ENCODE results near the gene AP2A2.
A peak's percentile ranks its signal among the peaks of the same experiment; 100 is the strongest.

The AP2A2 gene

GRCh38 chr11:967995-968751 is 42.5 kb downstream of the AP2A2 start:
- Histone ChIP-seq H3K9ac (ENCODE audit: low read depth, low read length, poor library complexity, severe bottlenecking) (no peak overlapping the region), H3K79me2 (ENCODE audit: insufficient read depth, low read length) (peaks cover 47% of the 10 kb centered on the region), H2AFZ (ENCODE audit: low read length) (no peak overlapping the region), H4K20me1 (ENCODE audit: insufficient read depth, low read length, poor library complexity, severe bottlenecking) (peaks cover 6% of the 10 kb centered on the region), H3K4me2 (ENCODE audit: low read depth, low read length, poor library complexity, severe bottlenecking) (no peak overlapping the region), H3K27me3 (ENCODE audit: insufficient read depth, low read length, poor library complexity, severe bottlenecking) (no peaks in the 10 kb centered on the region), H3F3A (ENCODE audit: low read depth) (no peaks in the 10 kb centered on the region), H3K4me3 (ENCODE audit: low read length, poor library complexity, severe bottlenecking) (no peak overlapping the region), H3K36me3 (ENCODE audit: insufficient read depth, low read length) (peaks cover 35% of the 10 kb centered on the region; the same call in 1 of the 2 replicates), H3K4me1 (ENCODE audit: insufficient read depth, low read length, poor library complexity, severe bottlenecking) (peaks cover 25% of the 10 kb centered on the region), H3K9me2 (replicated peaks; ENCODE audit: low read depth, low read length) (no peaks in the 10 kb centered on the region), H3K9me3 (ENCODE audit: insufficient read depth, low read depth, low read length) (no peaks in the 10 kb centered on the region)
- TF ChIP-seq CTCF (conservative IDR thresholded peaks at IDR 0.05; ENCODE audit: low read length) (no peak), EZH2phosphoT487 (IDR thresholded peaks at IDR 0.05; ENCODE audit: borderline replicate concordance) (no peak)

GRCh38 chr11:968822-969221 is 43.2 kb downstream of the AP2A2 start:
- Histone ChIP-seq H3K4me1 (ENCODE audit: insufficient read depth, low read length, poor library complexity, severe bottlenecking) (peaks cover 25% of the 10 kb centered on the region), H3K4me3 (ENCODE audit: low read length, poor library complexity, severe bottlenecking) (no peak overlapping the region), H2AFZ (ENCODE audit: low read length) (no peak overlapping the region), H3K27me3 (ENCODE audit: insufficient read depth, low read length, poor library complexity, severe bottlenecking) (no peaks in the 10 kb centered on the region), H3K9me2 (replicated peaks; ENCODE audit: low read depth, low read length) (no peaks in the 10 kb centered on the region), H3K36me3 (ENCODE audit: insufficient read depth, low read length) (peaks cover 35% of the 10 kb centered on the region; the same call in 1 of the 2 replicates), H3K9ac (ENCODE audit: low read depth, low read length, poor library complexity, severe bottlenecking) (no peak overlapping the region), H3K79me2 (ENCODE audit: insufficient read depth, low read length) (peaks cover 47% of the 10 kb centered on the region), H4K20me1 (ENCODE audit: insufficient read depth, low read length, poor library complexity, severe bottlenecking) (peaks cover 6% of the 10 kb centered on the region), H3K4me2 (ENCODE audit: low read depth, low read length, poor library complexity, severe bottlenecking) (no peak overlapping the region), H3F3A (ENCODE audit: low read depth) (no peaks in the 10 kb centered on the region), H3K9me3 (ENCODE audit: insufficient read depth, low read depth, low read length) (no peaks in the 10 kb centered on the region)
- TF ChIP-seq EZH2phosphoT487 (IDR thresholded peaks at IDR 0.05; ENCODE audit: borderline replicate concordance) (no peak), CTCF (conservative IDR thresholded peaks at IDR 0.05; ENCODE audit: low read length) (no peak)

DNA sequence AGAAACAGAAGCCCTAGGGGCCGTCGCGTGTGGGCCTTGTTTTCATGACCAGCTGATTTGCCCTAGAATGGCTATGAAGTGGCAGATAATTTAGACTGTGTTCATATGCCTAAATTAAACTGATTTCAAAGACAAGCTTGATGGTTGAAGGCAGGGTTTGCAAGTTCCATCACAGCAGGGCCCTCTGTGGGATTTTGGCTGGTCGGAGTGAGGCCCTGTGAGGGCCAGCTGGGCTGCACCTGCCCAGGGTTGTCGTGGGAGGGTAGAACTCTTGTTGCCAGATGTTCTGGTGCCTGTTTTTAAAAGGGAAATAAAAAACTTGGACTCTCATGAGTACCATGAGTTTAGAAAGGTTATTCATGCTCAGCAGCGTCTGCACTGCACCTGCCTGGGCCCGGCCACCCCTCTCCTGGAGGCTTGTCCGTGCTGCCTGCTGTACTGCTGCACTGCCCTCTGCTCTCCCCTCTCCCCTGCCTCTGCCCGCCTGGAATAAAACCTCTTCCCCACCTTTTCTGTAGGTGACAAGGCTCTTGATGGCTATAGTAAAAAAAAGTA is 44.1 kb downstream of the AP2A2 start:
- H3K4me3 ChIP-seq (ENCODE audit: low read length, poor library complexity, severe bottlenecking) = peak overlapping the region; percentile 33
- H3K9ac ChIP-seq (ENCODE audit: low read depth, low read length, poor library complexity, severe bottlenecking) = peak overlapping the region; percentile 49
- no peaks in the 10 kb centered on the region for H3K27me3 ChIP-seq (ENCODE audit: insufficient read depth, low read length, poor library complexity, severe bottlenecking)
- H3K4me1 ChIP-seq (ENCODE audit: insufficient read depth, low read length, poor library complexity, severe bottlenecking) = peaks cover 25% of the 10 kb centered on the region
- no peaks in the 10 kb centered on the region for H3F3A ChIP-seq (ENCODE audit: low read depth)
- TF ChIP-seq CTCF (conservative IDR thresholded peaks at IDR 0.05; ENCODE audit: low read length) (no peak), EZH2phosphoT487 (IDR thresholded peaks at IDR 0.05; ENCODE audit: borderline replicate concordance) (no peak)
- no peaks in the 10 kb centered on the region for H3K9me2 ChIP-seq (replicated peaks; ENCODE audit: low read depth, low read length)
- no peaks in the 10 kb centered on the region for H3K9me3 ChIP-seq (ENCODE audit: insufficient read depth, low read depth, low read length)
- peaks cover 6% of the 10 kb centered on the region for H4K20me1 ChIP-seq (ENCODE audit: insufficient read depth, low read length, poor library complexity, severe bottlenecking)
- H3K36me3 ChIP-seq (ENCODE audit: insufficient read depth, low read length) = peaks cover 33% of the 10 kb centered on the region; the same call in 1 of the 2 replicates
- peaks cover 47% of the 10 kb centered on the region for H3K79me2 ChIP-seq (ENCODE audit: insufficient read depth, low read length)
- peak overlapping the region; percentile 57 for H3K4me2 ChIP-seq (ENCODE audit: low read depth, low read length, poor library complexity, severe bottlenecking)
- no peak overlapping the region for H2AFZ ChIP-seq (ENCODE audit: low read length)

Measured in Loucy (cell line).